SU-DHL-6 (cell line): ENCODE data around the gene POU6F2.

ENCODE experiments used
- H2AFZ ChIP-seq: fragments of 200-600 bp; sonication (generic); 2 replicates; pipeline ENCODE4 v1.6.1; 2014; ENCODE audit warnings: low read depth, mild to moderate bottlenecking, moderate library complexity, mixed read lengths, antibody characterized with exemption, low read length; ENCODE audit not compliant: severe bottlenecking
- H3F3A ChIP-seq: fragments of 200-600 bp; shearing (Covaris generic); 2 replicates; pipeline ENCODE4 v1.6.0; 2016; ENCODE audit warnings: antibody characterized with exemption, mild to moderate bottlenecking; ENCODE audit not compliant: insufficient read depth
- H3K27ac ChIP-seq: fragments of 200-600 bp; sonication (generic); 2 replicates; pipeline ENCODE4 v1.5.1; 2016; ENCODE audit warnings: low read depth, mild to moderate bottlenecking, low read length, moderate library complexity, mixed read lengths
- H3K27me3 ChIP-seq: fragments of 200-600 bp; sonication (generic), shearing (Covaris generic); 2 replicates; pipeline ENCODE4 v1.6.0; 2014; ENCODE audit warnings: mild to moderate bottlenecking, low read length
- H3K36me3 ChIP-seq: fragments of 200-600 bp; sonication (generic); 2 replicates; pipeline ENCODE4 v1.6.1; 2014; ENCODE audit warnings: mild to moderate bottlenecking, low read length, mixed read lengths
- H3K4me2 ChIP-seq: fragments of 300-600, 200-600 bp; shearing (Covaris generic), sonication (generic); 2 replicates; pipeline ENCODE4 v1.6.0; 2014; ENCODE audit warnings: low read length, low read depth, mild to moderate bottlenecking; ENCODE audit not compliant: poor library complexity, severe bottlenecking
- H3K4me3 ChIP-seq: fragments of 200-600 bp; sonication (generic); 2 replicates; pipeline ENCODE4 v1.5.1; 2014; ENCODE audit warnings: antibody characterized with exemption, low read length, mild to moderate bottlenecking, mixed read lengths; ENCODE audit not compliant: insufficient read depth, poor library complexity, severe bottlenecking
- H3K79me2 ChIP-seq: fragments of 200-600 bp; sonication (generic); 2 replicates; pipeline ENCODE4 v1.6.1; 2014; ENCODE audit warnings: mild to moderate bottlenecking, low read length, moderate library complexity; ENCODE audit not compliant: insufficient read depth
- H3K9ac ChIP-seq: fragments of 200-600 bp; sonication (generic); 2 replicates; pipeline ENCODE4 v1.7.0; 2014; ENCODE audit warnings: mild to moderate bottlenecking, low read length
- H3K9me2 ChIP-seq: fragments of 200-600 bp; sonication (generic); replicated peaks from 2 replicates; pipeline ENCODE4 v1.6.1; 2014; ENCODE audit warnings: low read length; ENCODE audit not compliant: insufficient read depth
- H3K9me3 ChIP-seq: fragments of 200-600 bp; sonication (generic); 2 replicates; pipeline ENCODE4 v1.6.1; 2014; ENCODE audit warnings: low read length, mixed read lengths; ENCODE audit not compliant: insufficient read depth
- H4K20me1 ChIP-seq: fragments of 200-600 bp; sonication (generic); 2 replicates; pipeline ENCODE4 v1.6.1; 2014; ENCODE audit warnings: low read depth, mild to moderate bottlenecking, antibody characterized with exemption, low read length, moderate library complexity, mixed read lengths
- EZH2phosphoT487 ChIP-seq: fragments of 200-600 bp; sonication (generic), shearing (Covaris generic); conservative IDR thresholded peaks from 2 replicates; pipeline ENCODE4 v1.6.1; 2018; ENCODE audit warnings: mild to moderate bottlenecking, antibody characterized with exemption, low read length, moderate library complexity, mixed read lengths
- TF ChIP-seq, protein P1 (sequence below): fragments of 200-600 bp; sonication (generic); IDR thresholded peaks from one replicate; pipeline ENCODE4 v1.5.1; 2017; ENCODE audit warnings: antibody characterized with exemption, mild to moderate bottlenecking, low read length, moderate library complexity; ENCODE audit not compliant: insufficient read depth, poor library complexity, severe bottlenecking

The POU6F2 gene

GRCh38 chr7:38932509-38933168 is 45.1 kb upstream of the POU6F2 start:
- no peak overlapping the region for H3K4me2 ChIP-seq
- no peaks in the 10 kb centered on the region for H3K27me3 ChIP-seq
- H3F3A ChIP-seq, result no peaks in the 10 kb centered on the region
- no peaks in the 10 kb centered on the region for H3K36me3 ChIP-seq
- H3K4me3 ChIP-seq, result no peak overlapping the region
- H2AFZ ChIP-seq, result no peak overlapping the region
- H3K9me3 ChIP-seq, result no peaks in the 10 kb centered on the region
- no peak overlapping the region for H3K27ac ChIP-seq
- no peak overlapping the region for H3K9ac ChIP-seq
- no peaks in the 10 kb centered on the region for H4K20me1 ChIP-seq
- no peaks in the 10 kb centered on the region for H3K79me2 ChIP-seq
- no peak for TF ChIP-seq EZH2phosphoT487
- TF ChIP-seq, protein P1, sequence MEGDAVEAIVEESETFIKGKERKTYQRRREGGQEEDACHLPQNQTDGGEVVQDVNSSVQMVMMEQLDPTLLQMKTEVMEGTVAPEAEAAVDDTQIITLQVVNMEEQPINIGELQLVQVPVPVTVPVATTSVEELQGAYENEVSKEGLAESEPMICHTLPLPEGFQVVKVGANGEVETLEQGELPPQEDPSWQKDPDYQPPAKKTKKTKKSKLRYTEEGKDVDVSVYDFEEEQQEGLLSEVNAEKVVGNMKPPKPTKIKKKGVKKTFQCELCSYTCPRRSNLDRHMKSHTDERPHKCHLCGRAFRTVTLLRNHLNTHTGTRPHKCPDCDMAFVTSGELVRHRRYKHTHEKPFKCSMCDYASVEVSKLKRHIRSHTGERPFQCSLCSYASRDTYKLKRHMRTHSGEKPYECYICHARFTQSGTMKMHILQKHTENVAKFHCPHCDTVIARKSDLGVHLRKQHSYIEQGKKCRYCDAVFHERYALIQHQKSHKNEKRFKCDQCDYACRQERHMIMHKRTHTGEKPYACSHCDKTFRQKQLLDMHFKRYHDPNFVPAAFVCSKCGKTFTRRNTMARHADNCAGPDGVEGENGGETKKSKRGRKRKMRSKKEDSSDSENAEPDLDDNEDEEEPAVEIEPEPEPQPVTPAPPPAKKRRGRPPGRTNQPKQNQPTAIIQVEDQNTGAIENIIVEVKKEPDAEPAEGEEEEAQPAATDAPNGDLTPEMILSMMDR, result peak; percentile 100
- no peaks in the 10 kb centered on the region for H3K9me2 ChIP-seq

- H3K79me2 ChIP-seq, result no peaks in the 10 kb centered on the region
- no peak overlapping the region for H3K4me3 ChIP-seq
- no peak overlapping the region for H3K27ac ChIP-seq
- H4K20me1 ChIP-seq, result no peaks in the 10 kb centered on the region
- H3K9me3 ChIP-seq, result no peaks in the 10 kb centered on the region
- H2AFZ ChIP-seq, result no peak overlapping the region
- H3K36me3 ChIP-seq, result no peaks in the 10 kb centered on the region
- no peak overlapping the region for H3K4me2 ChIP-seq
- H3F3A ChIP-seq, result no peaks in the 10 kb centered on the region
- no peaks in the 10 kb centered on the region for H3K27me3 ChIP-seq
- TF ChIP-seq, protein P1, result no peak
- no peak for TF ChIP-seq EZH2phosphoT487
- no peaks in the 10 kb centered on the region for H3K9me2 ChIP-seq
- H3K9ac ChIP-seq, result no peak overlapping the region
These were observed 43.7 kb upstream of the POU6F2 start for GRCh38 chr7:38934051-38934450.

GRCh38 chr7:38934536-38934935 is 43.2 kb upstream of the POU6F2 start:
- Histone ChIP-seq H3F3A (no peaks in the 10 kb centered on the region), H3K36me3 (no peaks in the 10 kb centered on the region), H3K9ac (no peak overlapping the region), H3K27me3 (no peaks in the 10 kb centered on the region), H3K4me2 (no peak overlapping the region), H2AFZ (no peak overlapping the region), H4K20me1 (no peaks in the 10 kb centered on the region), H3K9me2 (no peaks in the 10 kb centered on the region), H3K9me3 (no peaks in the 10 kb centered on the region), H3K27ac (no peak overlapping the region), H3K79me2 (no peaks in the 10 kb centered on the region), H3K4me3 (no peak overlapping the region)
- no peak for TF ChIP-seq EZH2phosphoT487
- TF ChIP-seq, protein P1, result no peak
